Activated CD4-positive, alpha-beta T cell treated with anti-CD3 and anti-CD28 coated beads, Interleukin-2, amount 10 ng/mL, durations not matched to agents 7 days and 5 days (primary cell): ENCODE measurements around the gene UNC80. TPM values are rescaled to one million over a fixed set of nuclear protein-coding genes. Genes with fewer than 3 reads are reported as not detected.

Experiments
- CTCF ChIA-PET: fragments of 350-600 bp; sonication (Branson Sonifier 250); formaldehyde crosslinking; loops from one replicate; lab custom pipeline; 2021; ENCODE audit warnings: antibody characterized with exemption; lab: Charles Lee
- POLR2A ChIA-PET: fragments of 350-600 bp; sonication (Branson Sonifier 250); formaldehyde crosslinking; loops from one replicate; lab custom pipeline; 2021; ENCODE audit warnings: antibody characterized with exemption; lab: Charles Lee
- DNase-seq: peaks from one replicate; pipeline ENCODE4 v3.0.0-alpha.2; 2020
- H3K27ac Mint-ChIP-seq: one replicate; pipeline ENCODE4 v1.8.0; 2021; ENCODE audit warnings: mild to moderate bottlenecking, moderate library complexity, mixed read lengths
- H3K27me3 Mint-ChIP-seq: one replicate; pipeline ENCODE4 v1.8.0; 2021; ENCODE audit warnings: mixed read lengths
- H3K36me3 Mint-ChIP-seq: one replicate; pipeline ENCODE4 v1.8.0; 2021; ENCODE audit warnings: low read depth, mixed read lengths
- H3K4me1 Mint-ChIP-seq: one replicate; pipeline ENCODE4 v1.8.0; 2021; ENCODE audit warnings: mixed read lengths
- H3K4me3 Mint-ChIP-seq: one replicate; pipeline ENCODE4 v1.8.0; 2021; ENCODE audit warnings: mild to moderate bottlenecking, moderate library complexity, mixed read lengths
- H3K9me3 Mint-ChIP-seq: one replicate; pipeline ENCODE4 v1.8.0; 2021; ENCODE audit warnings: mixed read lengths
- total RNA-seq, 2 experiments: library from RNA; stranded (reverse); gene quantifications; one replicate each; pipeline ENCODE4 v1.2.3, GENCODE V29; 2021

Gene UNC80, protein sequence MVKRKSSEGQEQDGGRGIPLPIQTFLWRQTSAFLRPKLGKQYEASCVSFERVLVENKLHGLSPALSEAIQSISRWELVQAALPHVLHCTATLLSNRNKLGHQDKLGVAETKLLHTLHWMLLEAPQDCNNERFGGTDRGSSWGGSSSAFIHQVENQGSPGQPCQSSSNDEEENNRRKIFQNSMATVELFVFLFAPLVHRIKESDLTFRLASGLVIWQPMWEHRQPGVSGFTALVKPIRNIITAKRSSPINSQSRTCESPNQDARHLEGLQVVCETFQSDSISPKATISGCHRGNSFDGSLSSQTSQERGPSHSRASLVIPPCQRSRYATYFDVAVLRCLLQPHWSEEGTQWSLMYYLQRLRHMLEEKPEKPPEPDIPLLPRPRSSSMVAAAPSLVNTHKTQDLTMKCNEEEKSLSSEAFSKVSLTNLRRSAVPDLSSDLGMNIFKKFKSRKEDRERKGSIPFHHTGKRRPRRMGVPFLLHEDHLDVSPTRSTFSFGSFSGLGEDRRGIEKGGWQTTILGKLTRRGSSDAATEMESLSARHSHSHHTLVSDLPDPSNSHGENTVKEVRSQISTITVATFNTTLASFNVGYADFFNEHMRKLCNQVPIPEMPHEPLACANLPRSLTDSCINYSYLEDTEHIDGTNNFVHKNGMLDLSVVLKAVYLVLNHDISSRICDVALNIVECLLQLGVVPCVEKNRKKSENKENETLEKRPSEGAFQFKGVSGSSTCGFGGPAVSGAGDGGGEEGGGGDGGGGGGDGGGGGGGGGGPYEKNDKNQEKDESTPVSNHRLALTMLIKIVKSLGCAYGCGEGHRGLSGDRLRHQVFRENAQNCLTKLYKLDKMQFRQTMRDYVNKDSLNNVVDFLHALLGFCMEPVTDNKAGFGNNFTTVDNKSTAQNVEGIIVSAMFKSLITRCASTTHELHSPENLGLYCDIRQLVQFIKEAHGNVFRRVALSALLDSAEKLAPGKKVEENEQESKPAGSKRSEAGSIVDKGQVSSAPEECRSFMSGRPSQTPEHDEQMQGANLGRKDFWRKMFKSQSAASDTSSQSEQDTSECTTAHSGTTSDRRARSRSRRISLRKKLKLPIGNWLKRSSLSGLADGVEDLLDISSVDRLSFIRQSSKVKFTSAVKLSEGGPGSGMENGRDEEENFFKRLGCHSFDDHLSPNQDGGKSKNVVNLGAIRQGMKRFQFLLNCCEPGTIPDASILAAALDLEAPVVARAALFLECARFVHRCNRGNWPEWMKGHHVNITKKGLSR (N-terminal part only)
- not detected for total RNA-seq

DNA sequence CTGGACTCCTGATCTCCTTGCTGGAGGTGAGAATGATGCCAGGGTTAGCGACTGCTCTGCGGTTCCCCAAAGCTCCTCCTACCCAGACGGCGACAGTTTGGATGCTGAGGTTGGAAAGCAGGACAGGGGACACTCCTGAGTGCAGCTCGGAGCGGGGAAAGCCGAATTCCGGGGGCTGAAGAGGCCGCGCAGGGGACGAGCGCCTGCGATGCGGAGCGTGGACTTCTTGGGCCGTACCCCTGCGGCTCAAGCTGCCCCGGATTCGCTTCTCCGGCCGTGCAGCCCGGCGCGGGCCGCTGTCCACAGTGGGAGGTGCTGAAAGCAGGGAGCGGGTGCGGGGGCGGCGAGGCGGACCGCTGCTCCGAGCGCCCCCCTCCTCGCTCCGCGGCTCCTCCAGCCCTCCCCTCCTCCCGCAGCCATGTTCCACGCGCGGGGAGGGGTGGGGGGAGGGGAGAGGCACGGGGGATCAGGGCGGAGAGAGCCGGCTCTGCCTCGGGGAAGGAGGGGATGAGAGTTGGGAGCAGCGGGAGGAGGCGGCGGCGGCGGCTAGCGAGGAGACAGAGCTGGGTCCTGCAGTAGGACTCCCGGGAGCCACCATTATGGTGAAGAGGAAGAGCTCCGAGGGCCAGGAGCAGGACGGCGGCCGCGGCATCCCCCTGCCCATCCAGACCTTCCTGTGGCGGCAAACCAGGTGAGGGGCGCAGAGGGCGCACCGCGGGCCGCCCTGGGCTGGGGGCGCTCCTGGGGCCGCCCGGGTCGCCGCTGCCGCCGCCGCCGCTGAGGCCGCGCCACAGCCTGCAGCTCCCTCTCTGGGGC lies at the start of gene UNC80:
Gene UNC80, plus strand, starts transcription at position 359 of the 816 bp plus-strand sequence. Its CDS starts 241 bp downstream, at position 600.
- Mint-ChIP-seq H3K36me3 (no peaks in the 10 kb centered on the region), H3K27me3 (peaks cover 23% of the 10 kb centered on the region), H3K27ac (no peak within 1 kb of the TSS), H3K4me3 (no peak within 1 kb of the TSS), H3K9me3 (no peaks in the 10 kb centered on the region), H3K4me1 (no peaks in the 10 kb centered on the region)
- ChIA-PET POLR2A (interaction anchor here (0.7 kb wide), 1 partner anchor 154 kb away, joined by 4 read pairs; no protein-coding TSS in a partner anchor), CTCF (no interaction called here)
- peak; percentile 23 for DNase-seq

DNA sequence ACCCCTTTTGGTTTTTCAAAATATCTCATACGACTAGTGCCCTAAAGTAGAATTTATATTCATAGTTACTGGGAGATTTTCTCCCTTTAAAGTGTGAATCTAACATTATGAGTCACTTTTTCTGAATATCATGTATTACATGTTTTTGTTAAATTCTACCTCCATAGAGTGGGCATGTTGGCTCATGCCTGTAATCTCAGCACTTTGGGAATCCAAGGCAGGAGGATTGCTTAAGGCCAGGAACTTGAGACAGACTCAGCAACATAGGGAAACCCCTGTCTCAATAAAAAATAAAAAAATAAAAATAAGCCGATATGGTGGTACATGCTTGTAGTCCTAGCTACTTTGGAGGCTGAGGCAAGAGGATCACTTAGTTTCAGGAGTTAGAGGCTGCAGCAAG lies 45.3 kb upstream of the UNC80 start:
- ChIA-PET CTCF (no interaction called here), POLR2A (no interaction called here)
- no peak overlapping the region for H3K27ac Mint-ChIP-seq
- no peaks in the 10 kb centered on the region for H3K36me3 Mint-ChIP-seq
- H3K9me3 Mint-ChIP-seq = no peaks in the 10 kb centered on the region
- no peaks in the 10 kb centered on the region for H3K4me1 Mint-ChIP-seq
- DNase-seq = no peak
- no peak overlapping the region for H3K4me3 Mint-ChIP-seq
- H3K27me3 Mint-ChIP-seq = no peaks in the 10 kb centered on the region

DNA sequence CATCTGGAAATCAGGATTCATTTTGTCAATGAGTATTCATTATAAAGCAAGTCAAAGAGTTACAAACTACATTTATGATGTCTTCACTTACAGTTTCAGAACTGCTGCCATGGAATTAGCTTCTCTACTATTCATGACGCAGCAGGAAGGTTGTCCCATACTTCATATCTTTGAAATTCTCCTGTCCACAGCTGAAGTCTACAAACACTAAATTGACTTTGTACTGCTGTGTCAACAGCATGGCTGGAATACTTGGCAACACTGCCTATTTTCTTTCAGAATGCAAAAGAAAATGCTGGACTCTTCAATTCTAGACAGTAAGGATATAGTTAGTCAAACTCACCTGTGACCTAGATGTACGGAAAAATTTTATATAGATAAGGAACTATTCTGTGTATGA lies 44.6 kb upstream of the UNC80 start:
- POLR2A ChIA-PET = no interaction called here
- Mint-ChIP-seq H3K36me3 (no peaks in the 10 kb centered on the region), H3K27me3 (no peaks in the 10 kb centered on the region), H3K27ac (no peak overlapping the region), H3K4me3 (no peak overlapping the region), H3K4me1 (no peaks in the 10 kb centered on the region), H3K9me3 (no peaks in the 10 kb centered on the region)
- CTCF ChIA-PET = no interaction called here
- DNase-seq = no peak

GRCh38 chr2:209734805-209735204 lies 36.8 kb upstream of the UNC80 start:
- Mint-ChIP-seq H3K4me3 (no peak overlapping the region), H3K9me3 (no peaks in the 10 kb centered on the region), H3K4me1 (no peaks in the 10 kb centered on the region), H3K27me3 (no peaks in the 10 kb centered on the region), H3K27ac (no peak overlapping the region), H3K36me3 (no peaks in the 10 kb centered on the region)
- ChIA-PET CTCF (interaction anchor here (1.3 kb wide), 1 partner anchor 11 kb away, joined by 3 read pairs; no protein-coding TSS in a partner anchor), POLR2A (no interaction called here)
- no peak for DNase-seq

- POLR2A ChIA-PET = interaction anchor here (0.6 kb wide), 1 partner anchor 754 kb away, joined by 4 read pairs; no protein-coding TSS in a partner anchor
- Mint-ChIP-seq H3K27ac (no peak overlapping the region), H3K4me1 (no peaks in the 10 kb centered on the region), H3K4me3 (no peak overlapping the region), H3K9me3 (peaks cover 3% of the 10 kb centered on the region), H3K36me3 (no peaks in the 10 kb centered on the region), H3K27me3 (no peaks in the 10 kb centered on the region)
- no peak for DNase-seq
- CTCF ChIA-PET = no interaction called here
Measured at GRCh38 chr2:209741953-209742352, 29.7 kb upstream of the UNC80 start.

- DNase-seq = no peak
- H3K4me1 Mint-ChIP-seq = no peaks in the 10 kb centered on the region
- no peaks in the 10 kb centered on the region for H3K36me3 Mint-ChIP-seq
- H3K27me3 Mint-ChIP-seq = no peaks in the 10 kb centered on the region
- H3K9me3 Mint-ChIP-seq = no peaks in the 10 kb centered on the region
- ChIA-PET POLR2A (no interaction called here), CTCF (no interaction called here)
- H3K4me3 Mint-ChIP-seq = no peak overlapping the region
- no peak overlapping the region for H3K27ac Mint-ChIP-seq
Measured at GRCh38 chr2:209753020-209753419, 18.6 kb upstream of the UNC80 start.

DNA sequence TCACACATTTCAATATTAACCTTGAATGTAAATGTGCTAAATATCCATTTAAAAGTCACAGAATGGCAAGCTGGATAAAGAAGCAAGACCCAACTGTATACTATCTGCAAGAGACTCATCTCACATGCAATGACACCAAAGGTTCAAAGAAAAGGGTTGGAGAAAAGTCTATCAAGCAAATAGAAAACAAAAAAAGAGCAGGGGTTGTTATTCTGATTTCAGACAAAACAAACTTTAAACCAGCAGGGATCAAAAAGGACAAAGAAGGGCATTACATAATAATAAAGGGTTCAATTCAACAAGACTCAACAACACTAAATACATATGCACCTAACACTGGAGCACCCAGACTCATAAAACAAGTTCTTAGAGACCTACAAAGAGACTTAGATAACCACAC lies 14.5 kb upstream of the UNC80 start:
- CTCF ChIA-PET = no interaction called here
- no peak overlapping the region for H3K27ac Mint-ChIP-seq
- no peaks in the 10 kb centered on the region for H3K4me1 Mint-ChIP-seq
- DNase-seq = no peak
- no peaks in the 10 kb centered on the region for H3K36me3 Mint-ChIP-seq
- H3K4me3 Mint-ChIP-seq = no peak overlapping the region
- no peaks in the 10 kb centered on the region for H3K27me3 Mint-ChIP-seq
- H3K9me3 Mint-ChIP-seq = no peaks in the 10 kb centered on the region
- POLR2A ChIA-PET = no interaction called here

DNA sequence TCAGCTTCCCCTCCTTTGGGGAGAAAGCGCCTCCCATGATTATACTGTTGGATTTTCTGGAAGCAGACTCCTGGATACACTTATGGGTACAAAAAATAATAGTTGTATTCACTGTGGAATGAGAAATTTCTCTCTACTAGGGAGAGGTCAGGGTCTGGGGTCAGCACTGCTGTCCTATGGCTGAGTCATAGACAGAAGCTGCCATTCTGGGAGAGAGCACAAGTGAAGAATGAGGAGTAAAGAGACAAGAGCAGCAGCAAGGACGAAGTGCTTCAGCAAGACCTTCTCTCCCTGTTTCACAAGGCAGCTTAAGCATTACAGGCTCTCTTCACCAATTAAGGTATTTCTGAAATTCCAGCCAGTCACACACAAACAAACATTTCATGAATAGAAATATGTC lies 10.1 kb upstream of the UNC80 start:
- Mint-ChIP-seq H3K36me3 (no peaks in the 10 kb centered on the region), H3K9me3 (no peaks in the 10 kb centered on the region), H3K27ac (no peak overlapping the region), H3K27me3 (no peaks in the 10 kb centered on the region), H3K4me1 (no peaks in the 10 kb centered on the region), H3K4me3 (no peak overlapping the region)
- POLR2A ChIA-PET = no interaction called here
- CTCF ChIA-PET = no interaction called here
- DNase-seq = no peak

- Mint-ChIP-seq H3K27me3 (no peaks in the 10 kb centered on the region), H3K4me3 (no peak overlapping the region), H3K27ac (no peak overlapping the region), H3K36me3 (no peaks in the 10 kb centered on the region), H3K9me3 (no peaks in the 10 kb centered on the region), H3K4me1 (no peaks in the 10 kb centered on the region)
- ChIA-PET POLR2A (no interaction called here), CTCF (no interaction called here)
- no peak for DNase-seq
Measured at GRCh38 chr2:209762563-209762962, 9.1 kb upstream of the UNC80 start.

GRCh38 chr2:209763106-209763505 lies 8.5 kb upstream of the UNC80 start:
- no peaks in the 10 kb centered on the region for H3K4me1 Mint-ChIP-seq
- no peaks in the 10 kb centered on the region for H3K9me3 Mint-ChIP-seq
- DNase-seq = no peak
- ChIA-PET POLR2A (no interaction called here), CTCF (no interaction called here)
- no peak overlapping the region for H3K4me3 Mint-ChIP-seq
- H3K27me3 Mint-ChIP-seq = no peaks in the 10 kb centered on the region
- H3K36me3 Mint-ChIP-seq = no peaks in the 10 kb centered on the region
- no peak overlapping the region for H3K27ac Mint-ChIP-seq

GRCh38 chr2:209766613-209767012 lies 5.0 kb upstream of the UNC80 start:
- no peak overlapping the region for H3K27ac Mint-ChIP-seq
- no peak overlapping the region for H3K4me3 Mint-ChIP-seq
- no peaks in the 10 kb centered on the region for H3K36me3 Mint-ChIP-seq
- ChIA-PET POLR2A (no interaction called here), CTCF (no interaction called here)
- H3K4me1 Mint-ChIP-seq = no peaks in the 10 kb centered on the region
- H3K9me3 Mint-ChIP-seq = no peaks in the 10 kb centered on the region
- no peak for DNase-seq
- peaks cover 13% of the 10 kb centered on the region for H3K27me3 Mint-ChIP-seq

DNA sequence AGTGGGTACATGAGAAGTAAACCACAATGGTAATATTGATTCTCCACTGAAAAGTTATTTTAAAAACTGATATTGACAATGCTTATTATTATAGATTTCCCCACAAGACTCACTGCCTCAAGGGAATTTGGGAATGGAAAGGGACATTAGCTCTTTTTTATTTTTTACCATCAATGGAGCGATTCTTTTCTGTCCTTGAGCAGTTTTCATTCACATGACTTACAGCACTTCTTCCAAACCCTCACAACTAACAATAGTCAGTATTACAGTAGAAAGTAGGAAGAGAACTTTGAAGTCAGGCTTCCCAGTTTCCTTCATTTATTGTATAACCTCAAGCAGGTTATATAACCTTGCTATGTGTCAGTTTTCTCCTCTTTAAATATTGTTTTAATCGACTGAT lies 4.3 kb upstream of the UNC80 start:
- H3K36me3 Mint-ChIP-seq = no peaks in the 10 kb centered on the region
- CTCF ChIA-PET = no interaction called here
- H3K9me3 Mint-ChIP-seq = no peaks in the 10 kb centered on the region
- no peak overlapping the region for H3K4me3 Mint-ChIP-seq
- peaks cover 14% of the 10 kb centered on the region for H3K27me3 Mint-ChIP-seq
- no peaks in the 10 kb centered on the region for H3K4me1 Mint-ChIP-seq
- H3K27ac Mint-ChIP-seq = no peak overlapping the region
- POLR2A ChIA-PET = no interaction called here
- DNase-seq = no peak
